PFSK-1 (cell line): Measurements from ENCODE around the gene C1QB.

ENCODE experiments used
- FOXP2 ChIP-seq: optimal IDR thresholded peaks from 2 replicates; pipeline ENCODE3; 2011; ENCODE audit warnings: borderline replicate concordance, control low read depth, inconsistent platforms; ENCODE audit not compliant: insufficient read depth; ENCODE audit errors: extremely low read length, extremely low read depth
- POLR2AphosphoS5 ChIP-seq: IDR thresholded peaks from 2 replicates; pipeline ENCODE4 v1.6.1; 2012; ENCODE audit warnings: low read depth, mild to moderate bottlenecking, control low read depth, low read length, moderate library complexity
- REST ChIP-seq, 2 experiments: IDR thresholded peaks; 2 replicates each; pipeline versions ENCODE4 v1.6.1 to v1.8.0; 2011 to 2012; ENCODE audit warnings: low read depth in 2 of 2, low read length in 2 of 2, control low read depth in 1 of 2, inconsistent platforms in 1 of 2, mild to moderate bottlenecking in 1 of 2, moderate library complexity in 1 of 2; ENCODE audit not compliant: insufficient read depth in 1 of 2
- SIN3A ChIP-seq: IDR thresholded peaks from 2 replicates; pipeline ENCODE4 v1.6.1; 2012; ENCODE audit warnings: mild to moderate bottlenecking, low read length, moderate library complexity, borderline replicate concordance; ENCODE audit not compliant: insufficient read depth
- TAF1 ChIP-seq: IDR thresholded peaks from 2 replicates; pipeline ENCODE4 v1.6.1; 2012; ENCODE audit warnings: low read length, control low read depth, borderline replicate concordance; ENCODE audit not compliant: insufficient read depth

C1QB gene

GRCh38 chr1:22691031-22691753 is 38.2 kb downstream of the C1QB start:
- TF ChIP-seq SIN3A (no peak), TAF1 (no peak), POLR2AphosphoS5 (no peak), REST (IDR thresholded peaks at IDR 0.05; ENCODE audit: insufficient read depth in 1 of 2, low read depth in 2 of 2, low read length in 2 of 2) (no peak), FOXP2 (no peak)

- no peak for TF ChIP-seq TAF1
Observed at GRCh38 chr1:22694172-22694571, 41.1 kb downstream of the C1QB start.

DNA sequence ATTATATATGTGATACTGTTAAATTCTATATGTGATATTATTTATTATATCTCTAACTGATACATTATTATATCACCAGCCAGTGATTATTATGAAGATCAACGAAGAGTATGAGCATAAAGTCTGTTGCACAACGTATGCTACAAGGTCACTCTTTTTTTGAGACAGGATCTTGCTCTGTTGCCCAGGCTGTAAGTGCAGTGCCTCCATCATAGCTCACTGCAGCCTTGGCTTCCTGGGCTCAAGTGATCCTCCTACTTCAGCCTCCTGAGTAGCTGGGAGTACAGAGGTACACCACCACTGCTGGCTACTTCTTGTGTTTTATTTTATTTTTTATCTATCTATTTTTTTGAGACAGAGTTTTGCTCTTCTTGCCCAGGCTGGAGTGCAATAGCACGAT is 43.6 kb downstream of the C1QB start:
- no peak for TF ChIP-seq TAF1
- TF ChIP-seq SIN3A = no peak
- no peak for TF ChIP-seq REST (IDR thresholded peaks at IDR 0.05; ENCODE audit: insufficient read depth in 1 of 2, low read depth in 2 of 2, low read length in 2 of 2)
- TF ChIP-seq FOXP2 = no peak
- no peak for TF ChIP-seq POLR2AphosphoS5

GRCh38 chr1:22697980-22698379 is 44.9 kb downstream of the C1QB start:
- TF ChIP-seq POLR2AphosphoS5 (no peak), TAF1 (no peak), SIN3A (no peak), REST (IDR thresholded peaks at IDR 0.05; ENCODE audit: insufficient read depth in 1 of 2, low read depth in 2 of 2, low read length in 2 of 2) (no peak), FOXP2 (no peak)

DNA sequence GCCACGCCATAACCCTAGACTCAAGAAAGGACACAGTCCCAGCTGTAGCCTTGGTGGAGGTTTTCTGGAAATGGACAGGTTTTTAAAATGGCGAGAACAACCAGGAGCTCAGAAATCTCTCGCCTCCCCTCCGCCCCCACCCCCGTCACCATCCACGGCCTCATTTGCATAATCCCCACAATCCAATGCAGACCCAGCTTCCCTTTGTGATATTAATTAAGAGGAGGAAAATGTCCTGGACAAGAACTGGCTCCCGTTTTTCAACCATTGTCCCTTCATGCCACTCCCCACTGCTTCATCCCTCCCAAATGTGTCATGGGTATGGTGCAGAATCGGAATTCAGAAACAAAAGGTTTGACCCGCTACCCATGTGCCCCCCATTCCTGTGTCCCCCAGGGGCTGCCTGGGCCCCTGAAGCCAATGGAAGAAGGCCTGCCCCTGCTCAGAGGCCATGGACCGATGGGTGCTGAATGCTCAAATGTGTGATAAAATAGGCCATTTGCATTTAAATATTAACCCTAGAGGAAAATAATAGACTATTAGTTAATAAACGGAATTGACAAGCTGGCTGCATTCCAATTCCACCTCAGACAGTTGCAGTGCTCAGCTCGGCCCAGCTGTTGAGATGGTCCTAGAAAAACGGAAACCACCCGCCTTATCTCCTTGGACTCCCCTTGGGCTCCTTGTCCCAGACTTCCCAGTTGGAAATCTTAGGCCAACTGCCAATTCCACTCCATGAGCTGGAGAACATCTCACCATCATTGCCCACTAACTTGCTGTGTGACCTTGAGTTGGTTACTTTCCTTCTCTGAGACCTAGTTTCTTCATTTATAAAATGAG is 46.9 kb downstream of the C1QB start:
- TF ChIP-seq FOXP2 (no peak), POLR2AphosphoS5 (no peak)

- no peak for TF ChIP-seq POLR2AphosphoS5
- no peak for TF ChIP-seq TAF1
- TF ChIP-seq FOXP2 = no peak
- no peak for TF ChIP-seq REST (IDR thresholded peaks at IDR 0.05; ENCODE audit: insufficient read depth in 1 of 2, low read depth in 2 of 2, low read length in 2 of 2)
- no peak for TF ChIP-seq SIN3A
Observed at GRCh38 chr1:22702296-22703085, 49.5 kb downstream of the C1QB start.
